ENCODE data around the gene PMAIP1.

PMAIP1 gene

GRCh38 chr18:59893971-59894370, 5.8 kb upstream of the PMAIP1 start:
- Histone ChIP-seq H3K4me1 (ENCODE audit: low read depth, poor library complexity, severe bottlenecking) (peaks cover 13% of the 10 kb centered on the region), H2AFZ (ENCODE audit: low read depth) (no peak overlapping the region), H3K36me3 (ENCODE audit: insufficient read depth) (no peaks in the 10 kb centered on the region), H3K4me3 (IDR thresholded peaks at IDR 0.05; ENCODE audit: insufficient read depth, low read depth, low read length) (no peak overlapping the region), H3K4me2 (no peak overlapping the region), H4K20me1 (ENCODE audit: insufficient read depth) (no peaks in the 10 kb centered on the region), H3K27ac (no peak overlapping the region), H3K9ac (no peak overlapping the region), H3K79me2 (ENCODE audit: insufficient read depth, low read depth) (no peaks in the 10 kb centered on the region), H3K27me3 (ENCODE audit: insufficient read depth, low read depth) (no peaks in the 10 kb centered on the region)
- TF ChIP-seq CTCF (conservative IDR thresholded peaks at IDR 0.05; ENCODE audit: low read depth, low read length): no peak

DNA sequence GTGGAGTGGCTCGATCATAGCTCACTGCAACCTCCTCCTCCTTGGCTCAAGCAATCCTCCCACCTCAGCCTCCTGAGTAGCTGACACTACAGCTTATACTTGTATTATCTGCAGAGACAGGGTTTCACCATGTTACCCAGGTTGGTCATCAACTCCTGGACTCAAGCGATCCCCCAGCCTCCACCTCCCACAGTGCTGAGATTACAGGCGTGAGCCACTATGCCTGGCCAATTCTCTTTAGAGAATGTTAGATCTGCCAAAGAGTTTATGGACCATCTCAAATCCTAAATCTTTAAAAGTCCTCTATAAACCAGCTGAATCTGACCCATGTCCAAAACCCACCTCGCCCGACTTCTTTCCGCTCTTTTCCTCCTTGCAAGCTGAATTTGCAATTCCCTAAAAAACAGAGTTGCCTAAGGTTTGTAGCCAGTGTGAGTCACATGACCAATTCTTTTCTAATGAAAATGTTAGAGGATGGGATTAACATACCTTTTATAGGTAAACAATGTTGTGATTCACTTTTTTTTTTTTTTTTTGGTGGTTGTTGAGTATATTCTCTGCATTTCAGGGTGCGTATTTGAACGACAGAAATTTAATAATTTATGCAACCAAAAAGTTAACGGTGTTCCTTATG, 2.4 kb upstream of the PMAIP1 start:
- H2AFZ ChIP-seq (ENCODE audit: low read depth): no peak overlapping the region
- no peak overlapping the region for H3K9ac ChIP-seq
- H3K4me2 ChIP-seq: no peak overlapping the region

DNA sequence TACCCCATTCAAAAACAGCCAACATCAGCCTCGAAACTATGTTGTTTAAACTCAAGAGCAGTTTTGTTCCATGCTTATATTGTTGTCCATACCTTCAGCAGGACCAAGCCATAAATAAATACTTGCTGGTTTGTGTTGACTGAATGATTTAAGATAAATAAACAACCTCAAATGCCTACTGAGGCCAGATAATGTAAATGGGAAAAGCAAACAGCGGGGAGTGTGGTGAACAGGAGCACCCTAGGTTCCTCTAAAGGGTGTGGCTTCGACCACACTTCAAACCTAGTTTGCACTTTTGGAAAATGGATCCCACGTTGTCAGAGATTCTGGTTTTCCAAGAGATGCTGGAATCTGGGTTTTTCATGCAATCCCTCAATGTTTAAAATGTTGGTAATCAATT, 1.7 kb upstream of the PMAIP1 start:
- H3K4me3 ChIP-seq (IDR thresholded peaks at IDR 0.05; ENCODE audit: insufficient read depth, low read depth, low read length): no peak overlapping the region
- no peak overlapping the region for H3K9ac ChIP-seq
- no peak overlapping the region for H3K27ac ChIP-seq
- peaks cover 37% of the 10 kb centered on the region for H3K4me1 ChIP-seq (ENCODE audit: low read depth, poor library complexity, severe bottlenecking)
- no peak for TF ChIP-seq CTCF (conservative IDR thresholded peaks at IDR 0.05; ENCODE audit: low read depth, low read length)
- H2AFZ ChIP-seq (ENCODE audit: low read depth): no peak overlapping the region
- no peak overlapping the region for H3K4me2 ChIP-seq
- H3K79me2 ChIP-seq (ENCODE audit: insufficient read depth, low read depth): peaks cover 27% of the 10 kb centered on the region
- H4K20me1 ChIP-seq (ENCODE audit: insufficient read depth): peaks cover 4% of the 10 kb centered on the region; the same call in 1 of the 2 replicates
- no peaks in the 10 kb centered on the region for H3K36me3 ChIP-seq (ENCODE audit: insufficient read depth)
- H3K27me3 ChIP-seq (ENCODE audit: insufficient read depth, low read depth): no peaks in the 10 kb centered on the region

More for the DNA sequence above, 2.4 kb upstream of the PMAIP1 start:
- Histone ChIP-seq H3K27me3 (ENCODE audit: insufficient read depth, low read depth) (no peaks in the 10 kb centered on the region), H3K4me1 (ENCODE audit: low read depth, poor library complexity, severe bottlenecking) (peaks cover 31% of the 10 kb centered on the region), H3K36me3 (ENCODE audit: insufficient read depth) (no peaks in the 10 kb centered on the region), H3K27ac (no peak overlapping the region), H4K20me1 (ENCODE audit: insufficient read depth) (peaks cover 4% of the 10 kb centered on the region; the same call in 1 of the 2 replicates), H3K79me2 (ENCODE audit: insufficient read depth, low read depth) (peaks cover 21% of the 10 kb centered on the region), H3K4me3 (IDR thresholded peaks at IDR 0.05; ENCODE audit: insufficient read depth, low read depth, low read length) (no peak overlapping the region)
- no peak for TF ChIP-seq CTCF (conservative IDR thresholded peaks at IDR 0.05; ENCODE audit: low read depth, low read length)

- H3K36me3 ChIP-seq (ENCODE audit: insufficient read depth): peaks cover 3% of the 10 kb centered on the region; the same call in 1 of the 2 replicates
- TF ChIP-seq CTCF (conservative IDR thresholded peaks at IDR 0.05; ENCODE audit: low read depth, low read length): no peak
- H3K4me3 ChIP-seq (IDR thresholded peaks at IDR 0.05; ENCODE audit: insufficient read depth, low read depth, low read length): peak overlapping the region; percentile 55
- peak overlapping the region; percentile 51 for H3K27ac ChIP-seq
- H3K27me3 ChIP-seq (ENCODE audit: insufficient read depth, low read depth): no peaks in the 10 kb centered on the region
- peak overlapping the region; percentile 93 for H2AFZ ChIP-seq (ENCODE audit: low read depth)
- peak overlapping the region; percentile 73 for H3K4me2 ChIP-seq
- peak overlapping the region; percentile 70; the same call in 1 of the 2 replicates for H3K9ac ChIP-seq
- peaks cover 4% of the 10 kb centered on the region; the same call in 1 of the 2 replicates for H4K20me1 ChIP-seq (ENCODE audit: insufficient read depth)
- peaks cover 44% of the 10 kb centered on the region for H3K4me1 ChIP-seq (ENCODE audit: low read depth, poor library complexity, severe bottlenecking)
- H3K79me2 ChIP-seq (ENCODE audit: insufficient read depth, low read depth): peaks cover 30% of the 10 kb centered on the region
These were observed 1.0 kb upstream of the PMAIP1 start for GRCh38 chr18:59898609-59899297.
